K562 (cell line): ENCODE measurements around the gene PPP2R5A. TPM values are rescaled to one million over a fixed set of nuclear protein-coding genes. Genes with fewer than 3 reads are reported as not detected.

Experiments
- ATAC-seq: fragments of 200-7000 bp; cut with Tn5 transposase; 3 replicates; pipeline ENCODE4 v1.9.1; 2020; ENCODE audit warnings: moderate library complexity
- BruUV-seq: library from RNA; stranded (reverse); fragments of 400-500 nt; replicated peaks from 2 replicates; lab custom pipeline; 2021; lab: Mats Ljungman, UMichigan
- CTCF ChIA-PET: fragments of 300-600 bp; formaldehyde crosslinking; extraction: SDS; loops from one replicate; lab custom pipeline; 2021; ENCODE audit warnings: low intra/inter-chr PET ratio; lab: Yijun Ruan, JAX
- POLR2A ChIA-PET: fragments of 300-600, 350-650 bp; sonication (Branson Sonifier 250); formaldehyde crosslinking; extraction: SDS; loops from one replicate; lab custom pipeline; 2021; ENCODE audit warnings: antibody characterized with exemption, inconsistent platforms; lab: Yijun Ruan, JAX
- DNase-seq, 4 experiments: peaks; one replicate each; pipeline versions ENCODE4 v3.0.0 to v3.0.0-alpha.2; 2011 to 2018; ENCODE audit warnings: low spot score in 3 of 4, mixed read lengths in 3 of 4; ENCODE audit errors: extremely low read depth in 1 of 4
- FAIRE-seq: peaks from 2 replicates; lab custom pipeline; 2011; peaks lifted over from hg19 to GRCh38; lab: Jason Lieb, UNC
- H2AFZ ChIP-seq: 2 replicates; pipeline ENCODE4 v1.6.0; 2011; ENCODE audit warnings: low read depth, low read length, control low read depth, inconsistent platforms
- H3K27ac ChIP-seq: fragments of 200-600 bp; 3 replicates; pipeline ENCODE4 v1.8.0; 2011; ENCODE audit warnings: low read depth, mild to moderate bottlenecking, control low read depth, inconsistent platforms, low read length, moderate library complexity, mixed read lengths; ENCODE audit errors: extremely low read depth
- H3K27me3 ChIP-seq, 2 experiments: fragments of 300-600 bp in 1 of 2; 2 replicates in 1 of 2; 3 replicates in 1 of 2; pipeline versions ENCODE4 v1.6.0 to v1.8.0; 2011; ENCODE audit warnings: inconsistent platforms in 2 of 2, low read length in 2 of 2, mild to moderate bottlenecking in 1 of 2, mixed read lengths in 1 of 2, moderate library complexity in 1 of 2; ENCODE audit not compliant: control insufficient read depth in 2 of 2, insufficient read depth in 2 of 2
- H3K36me3 ChIP-seq: fragments of 300-600 bp; 3 replicates; pipeline ENCODE4 v1.8.0; 2011; ENCODE audit warnings: mild to moderate bottlenecking, low read length, inconsistent platforms; ENCODE audit not compliant: control insufficient read depth, insufficient read depth
- H3K4me1 ChIP-seq, 2 experiments: fragments of 200-600 bp in 1 of 2; replicated peaks in 1 of 2; 2 replicates in 1 of 2; 3 replicates in 1 of 2; pipeline versions ENCODE4 v1.5.1 to v1.8.0; 2011; ENCODE audit warnings: inconsistent platforms in 2 of 2, low read length in 2 of 2, mild to moderate bottlenecking in 1 of 2, mixed read lengths in 1 of 2, moderate library complexity in 1 of 2; ENCODE audit not compliant: control insufficient read depth in 2 of 2, insufficient read depth in 2 of 2
- H3K4me2 ChIP-seq: 2 replicates; pipeline ENCODE4 v1.6.1; 2011; ENCODE audit warnings: low read length, control low read depth, inconsistent platforms, mixed read lengths; ENCODE audit not compliant: insufficient read depth
- H3K4me3 ChIP-seq: fragments of 200-600 bp; sonication (generic), shearing (Covaris generic); 2 replicates; pipeline ENCODE4 v1.5.1; 2016; ENCODE audit warnings: control low read depth, inconsistent platforms
- H3K79me2 ChIP-seq: fragments of 200-600 bp; 3 replicates; pipeline ENCODE4 v1.8.0; 2011; ENCODE audit warnings: low read length, inconsistent platforms; ENCODE audit not compliant: control insufficient read depth, insufficient read depth
- H3K9ac ChIP-seq, 2 experiments: 2 replicates each; pipeline versions ENCODE4 v1.6.0 to v1.6.1; 2011; ENCODE audit warnings: low read depth in 2 of 2, low read length in 2 of 2, control low read depth in 1 of 2, inconsistent platforms in 1 of 2, mild to moderate bottlenecking in 1 of 2, mixed read lengths in 1 of 2; ENCODE audit not compliant: insufficient read depth in 1 of 2
- H3K9me1 ChIP-seq: one replicate; pipeline ENCODE4 v1.6.0; 2011; ENCODE audit warnings: inconsistent platforms, mild to moderate bottlenecking, low read length, moderate library complexity; ENCODE audit not compliant: control insufficient read depth, insufficient read depth
- H3K9me3 ChIP-seq: replicated peaks from 2 replicates; pipeline ENCODE4 v1.5.1; 2011; ENCODE audit warnings: low read depth, low read length, inconsistent platforms; ENCODE audit not compliant: control insufficient read depth, insufficient read depth
- H4K20me1 ChIP-seq: replicated peaks from 2 replicates; pipeline ENCODE4 v1.6.1; 2011; ENCODE audit warnings: low read length, inconsistent platforms, mixed read lengths; ENCODE audit not compliant: control insufficient read depth, insufficient read depth
- CGGBP1 ChIP-seq: fragments of 250-450 bp; sonication (Bioruptor Pico); IDR thresholded peaks from 2 replicates; pipeline ENCODE4 v1.9.0; 2021; ENCODE audit warnings: mild to moderate bottlenecking
- CTCF ChIP-seq, 3 experiments: IDR thresholded peaks in 2 of 3; conservative IDR thresholded peaks in 1 of 3; 2 replicates each; pipeline ENCODE4 v1.5.1; 2011 to 2012; ENCODE audit warnings: low read length in 3 of 3, mild to moderate bottlenecking in 3 of 3, control low read depth in 2 of 3, improper control_type of control experiment in 1 of 3, inconsistent platforms in 1 of 3, low read depth in 1 of 3, mixed read lengths in 1 of 3, moderate library complexity in 1 of 3; ENCODE audit not compliant: insufficient read depth in 2 of 3
- HDAC8 ChIP-seq: fragments of 450-650 bp; IDR thresholded peaks from 2 replicates; pipeline ENCODE4 v1.6.1; 2016; ENCODE audit warnings: mild to moderate bottlenecking, missing genetic modification characterization, moderate library complexity, missing compliant biosample characterization
- IRF1 ChIP-seq: sonication (generic); formaldehyde crosslinking; IDR thresholded peaks from 2 replicates; pipeline ENCODE4 v1.8.0; 2022; ENCODE audit warnings: missing genetic modification reagents, mild to moderate bottlenecking, borderline replicate concordance
- KLF6 ChIP-seq: fragments of 250-450 bp; sonication (Bioruptor Pico); IDR thresholded peaks from 2 replicates; pipeline ENCODE4 v1.4.0; 2020; ENCODE audit warnings: mild to moderate bottlenecking, moderate library complexity, borderline replicate concordance
- MBD2 ChIP-seq: sonication (generic); IDR thresholded peaks from 2 replicates; pipeline ENCODE4 v1.6.1; 2016; ENCODE audit warnings: low read depth, borderline replicate concordance
- NCOA1 ChIP-seq: fragments of 450-650 bp; IDR thresholded peaks from 2 replicates; pipeline ENCODE4 v1.6.1; 2016; ENCODE audit warnings: low read depth
- NFIX ChIP-seq: fragments of 250-450 bp; sonication (Bioruptor Pico); IDR thresholded peaks from 2 replicates; pipeline ENCODE4 v1.4.0; 2020; ENCODE audit warnings: low read depth, mild to moderate bottlenecking, moderate library complexity
- RBM34 ChIP-seq: fragments of 200-400 bp; formaldehyde crosslinking; IDR thresholded peaks from 2 replicates; pipeline ENCODE4 v1.6.1; 2018; ENCODE audit warnings: low read length, borderline replicate concordance; ENCODE audit not compliant: insufficient read depth
- RCOR1 ChIP-seq, 2 experiments: IDR thresholded peaks; 2 replicates each; pipeline ENCODE4 v1.6.1; 2012; ENCODE audit warnings: low read depth in 2 of 2, low read length in 2 of 2, borderline replicate concordance in 1 of 2, improper control_type of control experiment in 1 of 2
- RHOXF2B ChIP-seq: fragments of 250-450 bp; sonication (Bioruptor Pico); conservative IDR thresholded peaks from 2 replicates; pipeline ENCODE4 v1.5.1; 2021
- TAL1 ChIP-seq: fragments of 450-650 bp; IDR thresholded peaks from 2 replicates; pipeline ENCODE4 v1.6.1; 2016; ENCODE audit warnings: mild to moderate bottlenecking
- ZBTB12 ChIP-seq: fragments of 250-450 bp; sonication (Bioruptor Pico); IDR thresholded peaks from 2 replicates; pipeline ENCODE4 v1.4.0; 2020
- ZNF3 ChIP-seq: fragments of 250-450 bp; sonication (Bioruptor Pico); IDR thresholded peaks from 2 replicates; pipeline ENCODE4 v1.5.0; 2021; ENCODE audit warnings: mild to moderate bottlenecking, moderate library complexity
- ZNF644 ChIP-seq: fragments of 200-800 bp; sonication (Bioruptor generic); IDR thresholded peaks from 2 replicates; pipeline ENCODE4 v1.6.1; 2016; ENCODE audit warnings: low read depth, missing genetic modification characterization, missing compliant biosample characterization
- WGBS: fragments of 100-300 bp; shearing (Covaris generic); methylation state at CpG from one replicate; pipeline ENCODE4 v1.1.6; 2016; ENCODE audit warnings: low coverage, mixed read lengths; ENCODE audit not compliant: insufficient coverage; ENCODE audit errors: missing lambda C conversion rate; 5-methylcytosine and 5-hydroxymethylcytosine counted together
- in situ Hi-C: fragments of 300-500 bp; cut with MboI; formaldehyde crosslinking; loops from 4 replicates; pipeline ENCODE4 v1.15.0; 2018; ENCODE audit warnings: inconsistent platforms, mixed read lengths
- intact Hi-C: fragments of 100-400 bp; cut with micrococcal nuclease; formaldehyde crosslinking; loops from 2 replicates; pipeline ENCODE4 v1.14.2; 2022
- polyA plus RNA-seq, 8 experiments: library from polyadenylated mRNA; depleted of rRNA in 4 of 8; stranded (reverse) in 5 of 8; unstranded in 3 of 8; fragments of >200 nt; fragmentation: Nextera tagmentation in 2 of 8; fragmentation: Illumina TruSeq in 1 of 8; extraction: Ambion mirVana in 2 of 8; extraction: Trizol in 1 of 8; gene quantifications; 2 replicates each; pipeline versions ENCODE4 v1.2.1 to v1.2.3, GENCODE V29; 2011 to 2014; ENCODE audit warnings: inconsistent platforms in 1 of 8, missing spikeins in 1 of 8
- total RNA-seq, 7 experiments: library from RNA; depleted of rRNA in 6 of 7; stranded (reverse); fragments of >200 nt in 6 of 7; fragmentation: Illumina TruSeq in 2 of 7; extraction: Trizol in 2 of 7; gene quantifications; 2 replicates each; pipeline versions ENCODE4 v1.2.1 to v1.2.3, GENCODE V29; 2011 to 2021; ENCODE audit warnings: low replicate concordance in 1 of 7

PPP2R5A gene
- total and polyA plus RNA-seq, 9 of the 15 experiments (the other 6 are each of a cell fraction or from before 2014, with no cell fraction given): 26.9 to 106 (median 64.3) TPM

GRCh38 chr1:212401042-212401441 is 115.8 kb downstream of the PPP2R5A start:
- no peak overlapping the region for H3K27ac ChIP-seq
- no peaks in the 10 kb centered on the region for H3K4me1 ChIP-seq
- peaks cover 3% of the 10 kb centered on the region; the same call in 1 of the 2 replicates for H3K9me3 ChIP-seq
- no peaks in the 10 kb centered on the region for H4K20me1 ChIP-seq
- peaks cover 30% of the 10 kb centered on the region for H3K36me3 ChIP-seq
- H2AFZ ChIP-seq: no peak overlapping the region
- BruUV-seq: no TSS peak
- no peak overlapping the region for H3K4me2 ChIP-seq
- H3K9me1 ChIP-seq: no peaks in the 10 kb centered on the region
- WGBS: 90% methylated on average over 4 of the region's 4 CpGs
- no peak for TF ChIP-seq MBD2
- TF ChIP-seq HDAC8: no peak
- TF ChIP-seq RHOXF2B (CRISPR knock-in tag): no peak
- no peak for TF ChIP-seq NCOA1
- no peak for TF ChIP-seq ZBTB12
- no peak for TF ChIP-seq RBM34
- no peak for TF ChIP-seq CTCF (IDR thresholded peaks at IDR 0.05 in 2 of 3, conservative IDR thresholded peaks at IDR 0.05 in 1 of 3; ENCODE audit: insufficient read depth in 2 of 3, low read depth in 1 of 3, low read length in 3 of 3)
- TF ChIP-seq TAL1: no peak
- no peak for TF ChIP-seq ZNF644 (tag)
- TF ChIP-seq NFIX (CRISPR knock-in tag): no peak
- no peak for TF ChIP-seq KLF6
- TF ChIP-seq IRF1 (CRISPR knock-in tag): no peak
- TF ChIP-seq RCOR1 (IDR thresholded peaks at IDR 0.05; ENCODE audit: borderline replicate concordance in 1 of 2, low read depth in 2 of 2, low read length in 2 of 2): no peak
- no peak for TF ChIP-seq CGGBP1 (CRISPR knock-in tag)
- no peak for TF ChIP-seq ZNF3 (CRISPR knock-in tag)
- TF ChIP-seq, all 486 proteins: peak for 0
- ChIA-PET CTCF (interaction anchor here (0.6 kb wide), 1 partner anchor 385 kb away, joined by 3 read pairs; no protein-coding TSS in a partner anchor), POLR2A (no interaction called here)
- no peak for ATAC-seq
- Histone ChIP-seq H3K9ac (no peak overlapping the region), H3K79me2 (no peaks in the 10 kb centered on the region), H3K4me3 (no peak overlapping the region), H3K27me3 (no peaks in the 10 kb centered on the region)
- in situ Hi-C loops (no loop called here), intact Hi-C loops (no loop called here)
- FAIRE-seq: no peak
- DNase-seq: no peak
